ENCODE measurements around the gene RAB4B.
"Not testable (repeated sequence)": the region's sequence is repeated elsewhere in the genome, so short reads cannot be mapped to it uniquely, and the experiment has no call there.

GRCh38 chr19:40732304-40732703 is 45.7 kb upstream of the RAB4B start:
- TF ChIP-seq, protein P1, sequence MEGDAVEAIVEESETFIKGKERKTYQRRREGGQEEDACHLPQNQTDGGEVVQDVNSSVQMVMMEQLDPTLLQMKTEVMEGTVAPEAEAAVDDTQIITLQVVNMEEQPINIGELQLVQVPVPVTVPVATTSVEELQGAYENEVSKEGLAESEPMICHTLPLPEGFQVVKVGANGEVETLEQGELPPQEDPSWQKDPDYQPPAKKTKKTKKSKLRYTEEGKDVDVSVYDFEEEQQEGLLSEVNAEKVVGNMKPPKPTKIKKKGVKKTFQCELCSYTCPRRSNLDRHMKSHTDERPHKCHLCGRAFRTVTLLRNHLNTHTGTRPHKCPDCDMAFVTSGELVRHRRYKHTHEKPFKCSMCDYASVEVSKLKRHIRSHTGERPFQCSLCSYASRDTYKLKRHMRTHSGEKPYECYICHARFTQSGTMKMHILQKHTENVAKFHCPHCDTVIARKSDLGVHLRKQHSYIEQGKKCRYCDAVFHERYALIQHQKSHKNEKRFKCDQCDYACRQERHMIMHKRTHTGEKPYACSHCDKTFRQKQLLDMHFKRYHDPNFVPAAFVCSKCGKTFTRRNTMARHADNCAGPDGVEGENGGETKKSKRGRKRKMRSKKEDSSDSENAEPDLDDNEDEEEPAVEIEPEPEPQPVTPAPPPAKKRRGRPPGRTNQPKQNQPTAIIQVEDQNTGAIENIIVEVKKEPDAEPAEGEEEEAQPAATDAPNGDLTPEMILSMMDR (conservative IDR thresholded peaks at IDR 0.05; ENCODE audit: low read length), result not testable (repeated sequence)
- TF ChIP-seq EZH2phosphoT487 (IDR thresholded peaks at IDR 0.05; ENCODE audit: borderline replicate concordance), result not testable (repeated sequence)

All from Loucy (cell line).